Osteoblast (primary cell): ENCODE measurements around the gene CSF2. TPM values are rescaled to one million over a fixed set of nuclear protein-coding genes. Genes with fewer than 3 reads are reported as not detected.
A peak's percentile ranks its signal among the peaks of the same experiment; 100 is the strongest.

ENCODE experiments used
- DNase-seq: peaks from one replicate; pipeline ENCODE4 v3.0.0; 2011; ENCODE audit warnings: low spot score, mixed read lengths; ENCODE audit not compliant: insufficient read length; ENCODE audit errors: missing footprints
- H2AFZ ChIP-seq: 2 replicates; pipeline ENCODE4 v1.6.0; 2011; ENCODE audit warnings: mild to moderate bottlenecking, low read length
- H3K27ac ChIP-seq: 2 replicates; pipeline ENCODE4 v1.5.1; 2011; ENCODE audit warnings: mild to moderate bottlenecking, low read depth, low read length, moderate library complexity
- H3K27me3 ChIP-seq: 2 replicates; pipeline ENCODE4 v1.6.0; 2012; ENCODE audit warnings: mild to moderate bottlenecking, control low read depth, inconsistent platforms, low read length, moderate library complexity; ENCODE audit not compliant: insufficient read depth
- H3K36me3 ChIP-seq: 2 replicates; pipeline ENCODE4 v1.5.1; 2011; ENCODE audit warnings: mild to moderate bottlenecking, low read length, control low read depth, moderate library complexity; ENCODE audit not compliant: insufficient read depth
- H3K4me1 ChIP-seq: 2 replicates; pipeline ENCODE4 v1.5.1; 2011; ENCODE audit warnings: mild to moderate bottlenecking, low read length, control low read depth, moderate library complexity; ENCODE audit not compliant: insufficient read depth
- H3K4me2 ChIP-seq: 2 replicates; pipeline ENCODE4 v1.6.0; 2011; ENCODE audit warnings: mild to moderate bottlenecking, low read length; ENCODE audit not compliant: insufficient read depth
- H3K4me3 ChIP-seq: fragments of 200-600 bp; sonication (generic); 3 replicates; pipeline ENCODE4 v1.5.1; 2012; ENCODE audit warnings: mild to moderate bottlenecking, low read length, inconsistent platforms; ENCODE audit not compliant: insufficient read depth
- H3K79me2 ChIP-seq: 2 replicates; pipeline ENCODE4 v1.6.0; 2012; ENCODE audit warnings: mild to moderate bottlenecking, low read length, control low read depth, inconsistent platforms; ENCODE audit not compliant: insufficient read depth
- H3K9me3 ChIP-seq: 2 replicates; pipeline ENCODE4 v1.5.1; 2011; ENCODE audit warnings: low read depth, low read length, control low read depth
- H4K20me1 ChIP-seq: 2 replicates; pipeline ENCODE4 v1.6.0; 2012; ENCODE audit warnings: mild to moderate bottlenecking, low read length, control low read depth; ENCODE audit not compliant: insufficient read depth
- total RNA-seq: library from RNA; depleted of rRNA; stranded (reverse); fragments of >200 nt; gene quantifications from 2 replicates; pipeline ENCODE4 v1.2.3, GENCODE V29; 2012
- TF ChIP-seq, protein P1 (sequence below): IDR thresholded peaks from 2 replicates; pipeline ENCODE4 v1.5.1; 2011; ENCODE audit warnings: mild to moderate bottlenecking, low read depth, low read length, moderate library complexity; ENCODE audit errors: extremely low read depth

Gene CSF2
- total RNA-seq, 1 donor = not detected

DNA sequence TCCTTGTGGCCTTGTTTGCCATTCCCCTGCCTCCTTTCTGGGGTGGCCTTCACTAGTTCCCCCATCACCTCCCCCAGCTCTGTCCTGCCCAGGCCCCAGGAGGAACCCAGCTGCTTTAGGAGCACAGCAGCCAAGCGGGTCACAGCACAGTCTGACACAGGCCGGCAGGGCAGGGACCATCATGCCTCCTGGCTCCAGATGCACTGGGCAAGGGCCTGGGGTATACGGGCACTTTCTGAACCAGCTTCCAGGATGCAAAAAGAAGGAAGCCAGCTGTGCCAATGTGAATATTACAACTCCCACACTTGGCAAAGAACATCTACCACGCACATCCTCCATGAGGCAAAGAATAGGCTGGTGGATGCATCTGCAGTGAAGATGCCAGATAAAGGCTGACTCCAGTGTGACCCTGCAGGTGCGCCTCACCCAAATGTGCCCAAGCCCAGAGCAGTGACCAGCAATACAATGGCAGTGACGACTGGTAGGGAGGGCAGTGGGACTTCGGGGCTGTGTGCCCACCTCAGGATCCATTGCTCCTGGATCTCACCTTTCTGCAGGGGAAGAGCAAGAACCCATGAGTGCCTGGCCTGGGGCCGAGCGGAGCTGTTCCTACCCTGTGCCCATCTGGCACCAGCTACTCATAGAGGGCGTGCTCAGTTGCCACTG, 19.4 kb upstream of the CSF2 start:
- Histone ChIP-seq H3K79me2 (no peaks in the 10 kb centered on the region), H3K9me3 (no peaks in the 10 kb centered on the region), H4K20me1 (no peaks in the 10 kb centered on the region), H3K4me1 (no peaks in the 10 kb centered on the region), H3K4me3 (no peak overlapping the region), H3K27me3 (peaks cover 15% of the 10 kb centered on the region), H3K36me3 (no peaks in the 10 kb centered on the region), H3K4me2 (no peak overlapping the region), H3K27ac (no peak overlapping the region), H2AFZ (no peak overlapping the region)
- TF ChIP-seq, protein P1, sequence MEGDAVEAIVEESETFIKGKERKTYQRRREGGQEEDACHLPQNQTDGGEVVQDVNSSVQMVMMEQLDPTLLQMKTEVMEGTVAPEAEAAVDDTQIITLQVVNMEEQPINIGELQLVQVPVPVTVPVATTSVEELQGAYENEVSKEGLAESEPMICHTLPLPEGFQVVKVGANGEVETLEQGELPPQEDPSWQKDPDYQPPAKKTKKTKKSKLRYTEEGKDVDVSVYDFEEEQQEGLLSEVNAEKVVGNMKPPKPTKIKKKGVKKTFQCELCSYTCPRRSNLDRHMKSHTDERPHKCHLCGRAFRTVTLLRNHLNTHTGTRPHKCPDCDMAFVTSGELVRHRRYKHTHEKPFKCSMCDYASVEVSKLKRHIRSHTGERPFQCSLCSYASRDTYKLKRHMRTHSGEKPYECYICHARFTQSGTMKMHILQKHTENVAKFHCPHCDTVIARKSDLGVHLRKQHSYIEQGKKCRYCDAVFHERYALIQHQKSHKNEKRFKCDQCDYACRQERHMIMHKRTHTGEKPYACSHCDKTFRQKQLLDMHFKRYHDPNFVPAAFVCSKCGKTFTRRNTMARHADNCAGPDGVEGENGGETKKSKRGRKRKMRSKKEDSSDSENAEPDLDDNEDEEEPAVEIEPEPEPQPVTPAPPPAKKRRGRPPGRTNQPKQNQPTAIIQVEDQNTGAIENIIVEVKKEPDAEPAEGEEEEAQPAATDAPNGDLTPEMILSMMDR = no peak
- DNase-seq = no peak

DNA sequence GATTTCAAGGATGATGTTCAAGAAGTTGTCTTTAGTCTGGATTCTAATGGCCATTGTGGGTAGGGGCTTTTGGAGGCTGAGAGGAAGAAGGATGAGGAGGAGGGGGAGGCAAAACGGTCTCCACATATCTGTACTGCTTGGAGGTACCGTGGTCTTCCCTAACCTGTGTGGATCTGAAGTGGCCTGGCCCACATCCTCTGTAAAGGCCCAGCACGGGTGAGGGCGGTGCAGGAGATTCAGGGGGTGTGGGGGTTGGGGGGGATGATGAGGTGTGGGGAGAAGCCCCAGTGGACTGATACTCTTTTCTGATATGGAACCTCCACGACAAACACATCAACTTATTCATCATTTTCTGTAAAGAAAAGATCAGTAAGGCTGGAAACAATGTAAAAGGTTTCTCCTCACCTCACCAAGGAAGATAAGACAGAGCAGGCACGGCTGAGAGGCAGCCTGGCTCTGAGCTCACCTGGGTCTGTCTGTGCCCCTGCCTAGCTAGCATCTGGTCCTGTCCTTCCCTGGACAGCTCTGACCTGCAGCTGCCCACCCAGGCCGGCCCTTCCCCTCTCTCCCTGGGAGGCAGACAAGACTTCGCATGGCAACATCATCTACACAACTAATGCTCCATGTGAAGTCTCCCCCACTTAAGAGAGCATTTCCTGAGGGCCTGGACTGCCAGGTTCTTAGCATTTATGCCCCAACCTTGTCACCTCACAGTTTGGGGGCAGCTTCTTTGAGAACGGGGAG, 18.7 kb upstream of the CSF2 start:
- Histone ChIP-seq H3K4me3 (no peak overlapping the region), H3K9me3 (no peaks in the 10 kb centered on the region), H4K20me1 (no peaks in the 10 kb centered on the region), H3K27me3 (peaks cover 15% of the 10 kb centered on the region), H3K27ac (no peak overlapping the region), H3K36me3 (no peaks in the 10 kb centered on the region), H3K4me1 (no peaks in the 10 kb centered on the region), H2AFZ (no peak overlapping the region), H3K79me2 (no peaks in the 10 kb centered on the region), H3K4me2 (no peak overlapping the region)
- DNase-seq = peak; percentile 62
- TF ChIP-seq, protein P1 = no peak

DNA sequence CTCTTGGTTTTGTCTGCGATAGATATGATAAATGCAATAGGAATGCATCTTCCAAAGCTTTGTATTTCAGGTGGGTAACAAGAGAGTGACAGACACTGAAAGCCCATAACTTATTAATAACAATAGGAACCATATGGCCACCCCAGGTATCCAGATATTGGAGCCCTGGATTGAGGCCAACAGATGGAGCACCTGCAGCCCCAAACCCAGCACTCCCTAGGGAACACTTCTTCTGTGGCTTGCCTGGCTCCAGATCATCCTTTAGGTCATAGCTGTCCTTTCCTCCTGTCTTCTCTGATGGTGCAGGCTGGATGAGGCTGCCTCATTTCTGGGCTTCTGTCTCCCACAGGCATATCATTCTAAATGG, 18.2 kb upstream of the CSF2 start:
- Histone ChIP-seq H3K4me3 (no peak overlapping the region), H3K9me3 (no peaks in the 10 kb centered on the region), H3K27me3 (peaks cover 10% of the 10 kb centered on the region), H3K36me3 (no peaks in the 10 kb centered on the region), H3K27ac (no peak overlapping the region), H4K20me1 (no peaks in the 10 kb centered on the region), H3K4me2 (no peak overlapping the region), H3K79me2 (no peaks in the 10 kb centered on the region), H2AFZ (no peak overlapping the region), H3K4me1 (no peaks in the 10 kb centered on the region)
- TF ChIP-seq, protein P1 = no peak
- DNase-seq = peak; percentile 10

DNA sequence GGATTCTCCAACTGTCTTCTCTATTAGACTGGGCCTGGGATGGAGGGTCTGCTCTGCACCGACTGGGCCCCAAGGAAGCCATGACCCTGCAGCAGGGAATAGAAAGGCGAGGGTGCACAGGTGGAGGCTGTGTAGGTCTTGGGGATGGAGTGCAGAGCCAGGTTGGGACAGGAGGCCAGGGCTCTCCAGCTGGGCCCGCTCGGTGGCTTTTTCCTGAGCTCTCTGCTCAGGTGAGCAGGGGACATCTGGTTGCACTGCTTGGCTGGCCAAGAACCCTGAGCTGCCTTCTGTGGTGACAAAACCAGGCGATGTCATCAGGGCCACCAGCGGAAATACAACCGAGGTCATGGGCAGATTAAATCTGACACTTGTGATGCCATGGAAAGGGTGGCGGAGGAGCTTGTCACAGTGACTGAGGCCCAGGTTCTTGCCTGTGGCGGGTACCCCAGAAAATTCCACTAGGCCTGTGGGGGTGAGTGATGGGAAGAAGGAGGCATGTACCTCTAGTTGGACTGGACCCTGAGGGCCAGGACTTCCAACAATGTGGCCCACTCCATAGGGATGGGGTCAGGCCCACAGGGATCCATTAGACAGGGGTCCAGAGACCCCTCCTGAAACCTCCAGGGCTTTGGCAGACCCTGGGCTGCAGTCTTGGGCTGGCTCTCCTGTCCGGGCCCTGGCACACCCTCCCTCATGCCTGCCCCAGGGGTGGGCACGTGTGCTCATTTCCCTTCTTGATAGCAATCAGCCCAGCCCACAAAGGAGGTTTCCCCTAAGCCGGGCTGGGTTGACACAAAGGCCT, 17.6 kb upstream of the CSF2 start:
- no peaks in the 10 kb centered on the region for H3K36me3 ChIP-seq
- no peaks in the 10 kb centered on the region for H3K9me3 ChIP-seq
- peaks cover 9% of the 10 kb centered on the region for H3K27me3 ChIP-seq
- H2AFZ ChIP-seq = no peak overlapping the region
- H3K79me2 ChIP-seq = no peaks in the 10 kb centered on the region
- no peaks in the 10 kb centered on the region for H4K20me1 ChIP-seq
- H3K4me2 ChIP-seq = no peak overlapping the region
- H3K4me3 ChIP-seq = no peak overlapping the region
- DNase-seq = peak; percentile 19
- TF ChIP-seq, protein P1 = no peak
- no peaks in the 10 kb centered on the region for H3K4me1 ChIP-seq
- no peak overlapping the region for H3K27ac ChIP-seq
